Adrenal gland (tissue), 5 donors: ENCODE measurements around the gene ANXA4.

Source experiments
- POLR2A ChIP-seq, 2 donors: fragments of 450-650 bp; IDR thresholded peaks; one replicate each; pipeline ENCODE4 v1.6.1; 2017; ENCODE audit warnings: antibody characterized with exemption in 2 of 2, mild to moderate bottlenecking in 2 of 2, moderate library complexity in 1 of 2
- TF ChIP-seq, protein P1 (sequence below), 6 experiments: fragments of 450-650 bp in 4 of 6; fragments of 200-600 bp in 2 of 6; sonication (generic) in 1 of 6; IDR thresholded peaks; 1 replicate in 5 of 6; 2 replicates in 1 of 6; pipeline versions ENCODE4 v1.5.1 to v1.8.0; 2016 to 2021; ENCODE audit warnings: antibody characterized with exemption in 6 of 6, mild to moderate bottlenecking in 2 of 6, moderate library complexity in 1 of 6
- donor health status: DM: no; HTN: no; CAD: no.

DNA sequence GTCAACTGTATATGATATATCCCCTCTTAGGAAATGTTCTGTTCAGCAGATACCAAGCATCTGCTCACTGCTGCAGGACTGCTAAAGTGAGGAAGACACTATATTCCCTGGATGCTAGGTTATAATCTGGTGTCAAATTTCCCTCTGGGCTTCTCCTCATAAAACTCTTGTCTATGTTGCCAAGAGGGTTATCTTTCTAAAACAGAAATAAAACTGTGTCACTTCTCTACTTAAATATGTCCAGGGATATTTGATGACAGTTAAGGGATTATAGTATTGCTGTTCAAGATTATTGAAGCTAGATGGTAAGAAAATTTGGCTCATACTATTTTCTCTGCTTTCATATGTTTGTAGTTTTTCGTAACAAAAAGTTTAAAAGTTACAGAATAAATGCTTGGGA is 121.4 kb downstream of the ANXA4 start:
- TF ChIP-seq POLR2A (IDR thresholded peaks at IDR 0.05), result no peak
- TF ChIP-seq, protein P1, sequence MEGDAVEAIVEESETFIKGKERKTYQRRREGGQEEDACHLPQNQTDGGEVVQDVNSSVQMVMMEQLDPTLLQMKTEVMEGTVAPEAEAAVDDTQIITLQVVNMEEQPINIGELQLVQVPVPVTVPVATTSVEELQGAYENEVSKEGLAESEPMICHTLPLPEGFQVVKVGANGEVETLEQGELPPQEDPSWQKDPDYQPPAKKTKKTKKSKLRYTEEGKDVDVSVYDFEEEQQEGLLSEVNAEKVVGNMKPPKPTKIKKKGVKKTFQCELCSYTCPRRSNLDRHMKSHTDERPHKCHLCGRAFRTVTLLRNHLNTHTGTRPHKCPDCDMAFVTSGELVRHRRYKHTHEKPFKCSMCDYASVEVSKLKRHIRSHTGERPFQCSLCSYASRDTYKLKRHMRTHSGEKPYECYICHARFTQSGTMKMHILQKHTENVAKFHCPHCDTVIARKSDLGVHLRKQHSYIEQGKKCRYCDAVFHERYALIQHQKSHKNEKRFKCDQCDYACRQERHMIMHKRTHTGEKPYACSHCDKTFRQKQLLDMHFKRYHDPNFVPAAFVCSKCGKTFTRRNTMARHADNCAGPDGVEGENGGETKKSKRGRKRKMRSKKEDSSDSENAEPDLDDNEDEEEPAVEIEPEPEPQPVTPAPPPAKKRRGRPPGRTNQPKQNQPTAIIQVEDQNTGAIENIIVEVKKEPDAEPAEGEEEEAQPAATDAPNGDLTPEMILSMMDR (IDR thresholded peaks at IDR 0.05), result no peak
